K562 (cell line): ENCODE measurements around the gene PRRC2B. TPM values are rescaled to one million over a fixed set of nuclear protein-coding genes. Genes with fewer than 3 reads are reported as not detected.

Experiments
- ETS1 ChIP-seq: conservative IDR thresholded peaks from 2 replicates; pipeline ENCODE4 v1.6.1; 2011; ENCODE audit warnings: low read depth, mild to moderate bottlenecking, low read length; ENCODE audit not compliant: control insufficient read depth
- GATAD2B ChIP-seq: fragments of 450-650 bp; IDR thresholded peaks from 2 replicates; pipeline ENCODE4 v1.6.1; 2017; ENCODE audit warnings: mild to moderate bottlenecking, borderline replicate concordance
- HMG20A ChIP-seq: fragments of 450-650 bp; formaldehyde crosslinking; conservative IDR thresholded peaks from 2 replicates; pipeline ENCODE4 v1.4.0; 2020; ENCODE audit warnings: mild to moderate bottlenecking, mixed read lengths
- NFATC3 ChIP-seq: fragments of 450-650 bp; IDR thresholded peaks from 2 replicates; pipeline ENCODE4 v1.6.1; 2017; ENCODE audit warnings: mild to moderate bottlenecking
- RBFOX2 ChIP-seq: fragments of 200-400 bp; formaldehyde crosslinking; IDR thresholded peaks from 2 replicates; pipeline ENCODE4 v1.6.1; 2017; ENCODE audit warnings: low read depth, mild to moderate bottlenecking, low read length, moderate library complexity
- TAF7 ChIP-seq: fragments of 450-650 bp; IDR thresholded peaks from 2 replicates; pipeline ENCODE4 v1.6.1; 2016; ENCODE audit warnings: missing genetic modification characterization, missing compliant biosample characterization
- ZNF316 ChIP-seq: fragments of 450-650 bp; IDR thresholded peaks from 2 replicates; pipeline ENCODE4 v1.6.1; 2016
- ZNF518B ChIP-seq: fragments of 250-450 bp; sonication (Bioruptor Pico); IDR thresholded peaks from 2 replicates; pipeline ENCODE4 v1.5.0; 2021; ENCODE audit warnings: mild to moderate bottlenecking, moderate library complexity
- ZNF609 ChIP-seq: sonication (generic); formaldehyde crosslinking; IDR thresholded peaks from 2 replicates; pipeline ENCODE4 v1.8.1; 2023; ENCODE audit warnings: missing genetic modification reagents, mild to moderate bottlenecking, borderline replicate concordance
- polyA plus RNA-seq, 8 experiments: library from polyadenylated mRNA; depleted of rRNA in 4 of 8; stranded (reverse) in 5 of 8; unstranded in 3 of 8; fragments of >200 nt; fragmentation: Nextera tagmentation in 2 of 8; fragmentation: Illumina TruSeq in 1 of 8; extraction: Ambion mirVana in 2 of 8; extraction: Trizol in 1 of 8; gene quantifications; 2 replicates each; pipeline versions ENCODE4 v1.2.1 to v1.2.3, GENCODE V29; 2011 to 2014; ENCODE audit warnings: inconsistent platforms in 1 of 8, missing spikeins in 1 of 8
- total RNA-seq, 7 experiments: library from RNA; depleted of rRNA in 6 of 7; stranded (reverse); fragments of >200 nt in 6 of 7; fragmentation: Illumina TruSeq in 2 of 7; extraction: Trizol in 2 of 7; gene quantifications; 2 replicates each; pipeline versions ENCODE4 v1.2.1 to v1.2.3, GENCODE V29; 2011 to 2021; ENCODE audit warnings: low replicate concordance in 1 of 7

PRRC2B gene
- total and polyA plus RNA-seq, 9 of the 15 experiments (the other 6 are each of a cell fraction or from before 2014, with no cell fraction given): 0.34 to 125 (median 30.9) TPM

GRCh38 chr9:131394464-131395156 lies 724 bp downstream of the PRRC2B start (continued):
- TF ChIP-seq ZNF609 (CRISPR knock-in tag) (no peak), GATAD2B (peak; percentile 31; the same call in 1 of the 2 replicates), NFATC3 (no peak), RBFOX2 (peak; percentile 87), HMG20A (CRISPR knock-in tag) (no peak), ZNF316 (no peak), TAF7 (tag) (no peak), ZNF518B (CRISPR knock-in tag) (no peak), ETS1 (no peak)
